K562 (cell line): ENCODE data around the gene ARIH1. TPM values are rescaled to one million over a fixed set of nuclear protein-coding genes. Genes with fewer than 3 reads are reported as not detected.

ENCODE experiments used
- ATAC-seq: fragments of 200-7000 bp; cut with Tn5 transposase; 3 replicates; pipeline ENCODE4 v1.9.1; 2020; ENCODE audit warnings: moderate library complexity
- BruUV-seq: library from RNA; stranded (reverse); fragments of 400-500 nt; replicated peaks from 2 replicates; lab custom pipeline; 2021; lab: Mats Ljungman, UMichigan
- CTCF ChIA-PET: fragments of 300-600 bp; formaldehyde crosslinking; extraction: SDS; loops from one replicate; lab custom pipeline; 2021; ENCODE audit warnings: low intra/inter-chr PET ratio; lab: Yijun Ruan, JAX
- POLR2A ChIA-PET: fragments of 300-600, 350-650 bp; sonication (Branson Sonifier 250); formaldehyde crosslinking; extraction: SDS; loops from one replicate; lab custom pipeline; 2021; ENCODE audit warnings: antibody characterized with exemption, inconsistent platforms; lab: Yijun Ruan, JAX
- DNase-seq, 4 experiments: peaks; one replicate each; pipeline versions ENCODE4 v3.0.0 to v3.0.0-alpha.2; 2011 to 2018; ENCODE audit warnings: low spot score in 3 of 4, mixed read lengths in 3 of 4; ENCODE audit errors: extremely low read depth in 1 of 4
- FAIRE-seq: peaks from 2 replicates; lab custom pipeline; 2011; peaks lifted over from hg19 to GRCh38; lab: Jason Lieb, UNC
- H2AFZ ChIP-seq: 2 replicates; pipeline ENCODE4 v1.6.0; 2011; ENCODE audit warnings: low read depth, low read length, control low read depth, inconsistent platforms
- H3K27ac ChIP-seq: fragments of 200-600 bp; 3 replicates; pipeline ENCODE4 v1.8.0; 2011; ENCODE audit warnings: low read depth, mild to moderate bottlenecking, control low read depth, inconsistent platforms, low read length, moderate library complexity, mixed read lengths; ENCODE audit errors: extremely low read depth
- H3K27me3 ChIP-seq, 2 experiments: fragments of 300-600 bp in 1 of 2; 2 replicates in 1 of 2; 3 replicates in 1 of 2; pipeline versions ENCODE4 v1.6.0 to v1.8.0; 2011; ENCODE audit warnings: inconsistent platforms in 2 of 2, low read length in 2 of 2, mild to moderate bottlenecking in 1 of 2, mixed read lengths in 1 of 2, moderate library complexity in 1 of 2; ENCODE audit not compliant: control insufficient read depth in 2 of 2, insufficient read depth in 2 of 2
- H3K36me3 ChIP-seq: fragments of 300-600 bp; 3 replicates; pipeline ENCODE4 v1.8.0; 2011; ENCODE audit warnings: mild to moderate bottlenecking, low read length, inconsistent platforms; ENCODE audit not compliant: control insufficient read depth, insufficient read depth
- H3K4me1 ChIP-seq, 2 experiments: fragments of 200-600 bp in 1 of 2; replicated peaks in 1 of 2; 2 replicates in 1 of 2; 3 replicates in 1 of 2; pipeline versions ENCODE4 v1.5.1 to v1.8.0; 2011; ENCODE audit warnings: inconsistent platforms in 2 of 2, low read length in 2 of 2, mild to moderate bottlenecking in 1 of 2, mixed read lengths in 1 of 2, moderate library complexity in 1 of 2; ENCODE audit not compliant: control insufficient read depth in 2 of 2, insufficient read depth in 2 of 2
- H3K4me2 ChIP-seq: 2 replicates; pipeline ENCODE4 v1.6.1; 2011; ENCODE audit warnings: low read length, control low read depth, inconsistent platforms, mixed read lengths; ENCODE audit not compliant: insufficient read depth
- H3K4me3 ChIP-seq: fragments of 200-600 bp; sonication (generic), shearing (Covaris generic); 2 replicates; pipeline ENCODE4 v1.5.1; 2016; ENCODE audit warnings: control low read depth, inconsistent platforms
- H3K79me2 ChIP-seq: fragments of 200-600 bp; 3 replicates; pipeline ENCODE4 v1.8.0; 2011; ENCODE audit warnings: low read length, inconsistent platforms; ENCODE audit not compliant: control insufficient read depth, insufficient read depth
- H3K9ac ChIP-seq, 2 experiments: 2 replicates each; pipeline versions ENCODE4 v1.6.0 to v1.6.1; 2011; ENCODE audit warnings: low read depth in 2 of 2, low read length in 2 of 2, control low read depth in 1 of 2, inconsistent platforms in 1 of 2, mild to moderate bottlenecking in 1 of 2, mixed read lengths in 1 of 2; ENCODE audit not compliant: insufficient read depth in 1 of 2
- H3K9me1 ChIP-seq: one replicate; pipeline ENCODE4 v1.6.0; 2011; ENCODE audit warnings: inconsistent platforms, mild to moderate bottlenecking, low read length, moderate library complexity; ENCODE audit not compliant: control insufficient read depth, insufficient read depth
- H3K9me3 ChIP-seq: replicated peaks from 2 replicates; pipeline ENCODE4 v1.5.1; 2011; ENCODE audit warnings: low read depth, low read length, inconsistent platforms; ENCODE audit not compliant: control insufficient read depth, insufficient read depth
- H4K20me1 ChIP-seq: replicated peaks from 2 replicates; pipeline ENCODE4 v1.6.1; 2011; ENCODE audit warnings: low read length, inconsistent platforms, mixed read lengths; ENCODE audit not compliant: control insufficient read depth, insufficient read depth
- CEBPZ ChIP-seq: fragments of 150-350 bp; IDR thresholded peaks from 2 replicates; pipeline ENCODE4 v1.6.1; 2014; ENCODE audit warnings: low read depth, mild to moderate bottlenecking, low read length, borderline replicate concordance
- GTF2F1 ChIP-seq: IDR thresholded peaks from 2 replicates; pipeline ENCODE4 v1.6.1; 2011; ENCODE audit warnings: low read depth, low read length, improper control_type of control experiment
- HCFC1 ChIP-seq: IDR thresholded peaks from 2 replicates; pipeline ENCODE4 v1.6.1; 2012; ENCODE audit warnings: low read depth, low read length, improper control_type of control experiment
- JUN ChIP-seq, 2 experiments: sonication (generic) in 1 of 2; formaldehyde crosslinking in 1 of 2; IDR thresholded peaks; 2 replicates each; pipeline versions ENCODE4 v1.6.1 to v1.8.0; 2012 to 2022; ENCODE audit warnings: borderline replicate concordance in 2 of 2, mild to moderate bottlenecking in 2 of 2, improper control_type of control experiment in 1 of 2, low read depth in 1 of 2, low read length in 1 of 2, missing genetic modification reagents in 1 of 2
- JUND ChIP-seq, 2 experiments: IDR thresholded peaks; 2 replicates in 1 of 2; 3 replicates in 1 of 2; pipeline ENCODE4 v1.6.1; 2011; ENCODE audit warnings: borderline replicate concordance in 2 of 2, low read depth in 2 of 2, low read length in 2 of 2, improper control_type of control experiment in 1 of 2, missing biosample characterization in 1 of 2, missing genetic modification characterization in 1 of 2, missing genetic modification reagents in 1 of 2
- MYC ChIP-seq, 2 experiments: fragments of 250-450 bp in 1 of 2; sonication (Bioruptor Pico) in 1 of 2; IDR thresholded peaks; 2 replicates each; pipeline versions ENCODE4 v1.5.1 to v1.6.1; 2012 to 2021; ENCODE audit warnings: low read depth in 2 of 2, borderline replicate concordance in 1 of 2, improper control_type of control experiment in 1 of 2, low read length in 1 of 2, mild to moderate bottlenecking in 1 of 2, moderate library complexity in 1 of 2
- MYNN ChIP-seq, 2 experiments: sonication (generic); formaldehyde crosslinking in 1 of 2; IDR thresholded peaks; 2 replicates each; pipeline versions ENCODE4 v1.5.0 to v1.6.1; 2016 to 2020; ENCODE audit warnings: antibody characterized with exemption in 1 of 2, missing genetic modification reagents in 1 of 2
- PRDM10 ChIP-seq: fragments of 450-650 bp; IDR thresholded peaks from 2 replicates; pipeline ENCODE4 v1.6.1; 2018; ENCODE audit not compliant: partially characterized antibody
- TCF7L2 ChIP-seq: fragments of 150-350 bp; IDR thresholded peaks from 2 replicates; pipeline ENCODE4 v1.6.1; 2016; ENCODE audit warnings: low read depth, mild to moderate bottlenecking, low read length, moderate library complexity
- ZBTB12 ChIP-seq: fragments of 250-450 bp; sonication (Bioruptor Pico); IDR thresholded peaks from 2 replicates; pipeline ENCODE4 v1.4.0; 2020
- ZNF124 ChIP-seq: sonication (generic); formaldehyde crosslinking; IDR thresholded peaks from 2 replicates; pipeline ENCODE4 v1.8.1; 2022; ENCODE audit warnings: missing genetic modification reagents
- WGBS: fragments of 100-300 bp; shearing (Covaris generic); methylation state at CpG from one replicate; pipeline ENCODE4 v1.1.6; 2016; ENCODE audit warnings: low coverage, mixed read lengths; ENCODE audit not compliant: insufficient coverage; ENCODE audit errors: missing lambda C conversion rate; 5-methylcytosine and 5-hydroxymethylcytosine counted together
- in situ Hi-C: fragments of 300-500 bp; cut with MboI; formaldehyde crosslinking; loops from 4 replicates; pipeline ENCODE4 v1.15.0; 2018; ENCODE audit warnings: inconsistent platforms, mixed read lengths
- intact Hi-C: fragments of 100-400 bp; cut with micrococcal nuclease; formaldehyde crosslinking; loops from 2 replicates; pipeline ENCODE4 v1.14.2; 2022
- polyA plus RNA-seq, 8 experiments: library from polyadenylated mRNA; depleted of rRNA in 4 of 8; stranded (reverse) in 5 of 8; unstranded in 3 of 8; fragments of >200 nt; fragmentation: Nextera tagmentation in 2 of 8; fragmentation: Illumina TruSeq in 1 of 8; extraction: Ambion mirVana in 2 of 8; extraction: Trizol in 1 of 8; gene quantifications; 2 replicates each; pipeline versions ENCODE4 v1.2.1 to v1.2.3, GENCODE V29; 2011 to 2014; ENCODE audit warnings: inconsistent platforms in 1 of 8, missing spikeins in 1 of 8
- total RNA-seq, 7 experiments: library from RNA; depleted of rRNA in 6 of 7; stranded (reverse); fragments of >200 nt in 6 of 7; fragmentation: Illumina TruSeq in 2 of 7; extraction: Trizol in 2 of 7; gene quantifications; 2 replicates each; pipeline versions ENCODE4 v1.2.1 to v1.2.3, GENCODE V29; 2011 to 2021; ENCODE audit warnings: low replicate concordance in 1 of 7

Gene ARIH1
- total and polyA plus RNA-seq, 9 of the 15 experiments (the other 6 are each of a cell fraction or from before 2014, with no cell fraction given): 17.7 to 125 (median 31.4) TPM

- Histone ChIP-seq H3K9me3 (no peaks in the 10 kb centered on the region), H3K79me2 (peaks cover 93% of the 10 kb centered on the region), H3K27ac (no peak overlapping the region), H3K4me3 (no peak overlapping the region), H3K36me3 (peaks cover 24% of the 10 kb centered on the region; the same call in 2 of the 3 replicates), H4K20me1 (no peaks in the 10 kb centered on the region; the same call in 1 of the 2 replicates), H3K4me2 (no peak overlapping the region), H3K9me1 (no peaks in the 10 kb centered on the region), H3K9ac (no peak overlapping the region), H3K27me3 (no peaks in the 10 kb centered on the region), H3K4me1 (no peaks in the 10 kb centered on the region), H2AFZ (no peak overlapping the region)
- no peak for ATAC-seq
- DNase-seq: no peak
- no TSS peak for BruUV-seq
- WGBS: 72% methylated on average over 1 of the region's 1 CpG
- FAIRE-seq: no peak
- intact Hi-C loops: no loop called here
- in situ Hi-C loops: no loop called here
- ChIA-PET CTCF (no interaction called here), POLR2A (interaction anchor here (2.3 to 7.3 kb wide), 2 partner anchors 12 to 16 kb away, joined by 5 to 50 read pairs; no protein-coding TSS in a partner anchor)
- TF ChIP-seq HCFC1 (no peak), GTF2F1 (no peak), JUN (IDR thresholded peaks at IDR 0.05; ENCODE audit: borderline replicate concordance, low read depth, low read length) (no peak), JUN (CRISPR knock-in tag; IDR thresholded peaks at IDR 0.05; ENCODE audit: borderline replicate concordance) (no peak), JUND (IDR thresholded peaks at IDR 0.05; ENCODE audit: borderline replicate concordance, low read depth, low read length) (no peak), JUND (tag; IDR thresholded peaks at IDR 0.05; ENCODE audit: borderline replicate concordance, low read depth, low read length) (no peak), ZBTB12 (CRISPR knock-in tag) (no peak), PRDM10 (no peak), MYNN (IDR thresholded peaks at IDR 0.05) (no peak), MYNN (CRISPR knock-in tag; IDR thresholded peaks at IDR 0.05) (no peak), TCF7L2 (no peak), CEBPZ (no peak), MYC (IDR thresholded peaks at IDR 0.05; ENCODE audit: low read depth, low read length) (no peak), MYC (CRISPR knock-in tag; IDR thresholded peaks at IDR 0.05; ENCODE audit: borderline replicate concordance, low read depth) (no peak), ZNF124 (CRISPR knock-in tag) (no peak)
Observed at GRCh38 chr15:72497402-72497801, 23.3 kb downstream of the ARIH1 start.
